ENCODE measurements around the gene ZRANB1.

Gene ZRANB1

DNA sequence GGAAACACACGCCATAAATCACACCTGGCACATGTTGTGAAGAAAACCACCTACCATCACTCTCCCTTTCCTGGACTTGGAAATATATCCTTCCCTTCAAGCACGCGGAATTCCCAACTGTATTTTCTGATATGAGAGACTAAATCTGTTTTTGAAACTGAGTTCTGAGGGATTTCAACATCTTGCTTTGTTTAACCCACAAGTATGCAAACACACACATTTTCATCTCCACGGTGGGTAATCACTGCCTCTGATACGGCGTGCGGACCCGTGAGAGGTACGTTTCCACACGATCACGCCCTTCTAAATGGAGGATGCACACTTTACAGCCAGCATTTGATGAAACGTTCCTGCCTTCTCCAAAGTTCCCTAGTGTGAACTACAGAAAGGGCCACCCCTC lies 83.4 kb downstream of the ZRANB1 start:
- Histone ChIP-seq H3K4me1 (ENCODE audit: control insufficient read depth in 1 of 2, insufficient read depth in 1 of 2, low read depth in 1 of 2, low read length in 1 of 2) (peaks cover 7 to 14% of the 10 kb centered on the region in 2 experiments), H3K27ac (no peak overlapping the region), H3K27me3 (no peaks in the 10 kb centered on the region), H3K4me3 (ENCODE audit: low read depth in 1 of 2, low read length in 1 of 2) (no peak overlapping the region), H3K36me3 (peaks cover 49% of the 10 kb centered on the region), H3K9me3 (no peaks in the 10 kb centered on the region)
- TF ChIP-seq, protein P1, sequence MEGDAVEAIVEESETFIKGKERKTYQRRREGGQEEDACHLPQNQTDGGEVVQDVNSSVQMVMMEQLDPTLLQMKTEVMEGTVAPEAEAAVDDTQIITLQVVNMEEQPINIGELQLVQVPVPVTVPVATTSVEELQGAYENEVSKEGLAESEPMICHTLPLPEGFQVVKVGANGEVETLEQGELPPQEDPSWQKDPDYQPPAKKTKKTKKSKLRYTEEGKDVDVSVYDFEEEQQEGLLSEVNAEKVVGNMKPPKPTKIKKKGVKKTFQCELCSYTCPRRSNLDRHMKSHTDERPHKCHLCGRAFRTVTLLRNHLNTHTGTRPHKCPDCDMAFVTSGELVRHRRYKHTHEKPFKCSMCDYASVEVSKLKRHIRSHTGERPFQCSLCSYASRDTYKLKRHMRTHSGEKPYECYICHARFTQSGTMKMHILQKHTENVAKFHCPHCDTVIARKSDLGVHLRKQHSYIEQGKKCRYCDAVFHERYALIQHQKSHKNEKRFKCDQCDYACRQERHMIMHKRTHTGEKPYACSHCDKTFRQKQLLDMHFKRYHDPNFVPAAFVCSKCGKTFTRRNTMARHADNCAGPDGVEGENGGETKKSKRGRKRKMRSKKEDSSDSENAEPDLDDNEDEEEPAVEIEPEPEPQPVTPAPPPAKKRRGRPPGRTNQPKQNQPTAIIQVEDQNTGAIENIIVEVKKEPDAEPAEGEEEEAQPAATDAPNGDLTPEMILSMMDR (IDR thresholded peaks at IDR 0.05), result no peak

DNA sequence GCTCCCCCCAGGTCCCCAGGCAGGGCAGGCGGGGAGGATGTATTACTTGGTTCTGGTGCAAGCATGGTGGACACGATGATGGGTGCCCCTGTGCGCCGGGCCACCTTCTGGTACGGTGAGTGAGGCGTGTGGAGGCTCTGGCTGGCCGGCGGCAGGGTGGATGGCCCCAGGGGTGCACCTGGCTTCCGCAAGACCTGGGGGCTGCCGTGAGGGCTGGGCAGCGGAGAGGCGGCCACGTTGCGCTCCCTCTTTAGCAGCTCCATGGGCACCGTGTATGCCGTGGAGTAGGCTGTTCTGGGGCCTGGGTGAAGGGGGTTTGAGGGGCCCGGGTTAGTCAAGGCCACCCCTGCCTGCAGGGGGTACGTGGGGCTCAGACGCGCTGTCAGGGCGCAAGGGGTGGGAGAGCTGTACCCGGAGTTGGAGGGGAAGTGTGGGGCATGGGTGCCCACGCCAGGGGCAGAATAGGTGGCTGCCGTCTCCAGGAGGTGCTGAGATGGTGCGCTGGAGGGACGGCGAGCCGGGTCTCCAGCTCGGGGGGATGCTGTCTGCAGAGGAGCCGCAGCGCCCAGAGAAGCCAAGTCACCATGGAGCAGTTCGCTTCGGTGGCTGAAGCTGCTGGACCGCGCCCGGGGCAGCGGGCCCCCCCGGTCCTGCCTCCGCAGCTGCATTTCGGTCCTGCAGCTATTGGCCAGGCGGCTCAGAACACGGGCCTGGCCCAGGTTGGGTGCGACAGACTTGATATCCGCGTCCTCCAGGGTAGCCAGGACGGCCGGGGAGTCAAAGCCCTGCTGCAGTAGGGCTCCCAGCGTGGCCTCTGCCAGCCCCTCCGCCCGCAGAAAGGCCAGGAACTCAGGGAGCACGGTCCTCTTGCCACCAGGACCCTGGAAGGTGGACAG lies 84.4 kb downstream of the ZRANB1 start:
- peaks cover 7 to 14% of the 10 kb centered on the region in 2 experiments for H3K4me1 ChIP-seq (ENCODE audit: control insufficient read depth in 1 of 2, insufficient read depth in 1 of 2, low read depth in 1 of 2, low read length in 1 of 2)
- TF ChIP-seq, protein P1 (IDR thresholded peaks at IDR 0.05), result no peak
- no peak overlapping the region for H3K4me3 ChIP-seq (ENCODE audit: low read depth in 1 of 2, low read length in 1 of 2)
- peaks cover 53% of the 10 kb centered on the region for H3K36me3 ChIP-seq
- H3K9me3 ChIP-seq, result no peaks in the 10 kb centered on the region
- H3K27me3 ChIP-seq, result no peaks in the 10 kb centered on the region
- H3K27ac ChIP-seq, result no peak overlapping the region

DNA sequence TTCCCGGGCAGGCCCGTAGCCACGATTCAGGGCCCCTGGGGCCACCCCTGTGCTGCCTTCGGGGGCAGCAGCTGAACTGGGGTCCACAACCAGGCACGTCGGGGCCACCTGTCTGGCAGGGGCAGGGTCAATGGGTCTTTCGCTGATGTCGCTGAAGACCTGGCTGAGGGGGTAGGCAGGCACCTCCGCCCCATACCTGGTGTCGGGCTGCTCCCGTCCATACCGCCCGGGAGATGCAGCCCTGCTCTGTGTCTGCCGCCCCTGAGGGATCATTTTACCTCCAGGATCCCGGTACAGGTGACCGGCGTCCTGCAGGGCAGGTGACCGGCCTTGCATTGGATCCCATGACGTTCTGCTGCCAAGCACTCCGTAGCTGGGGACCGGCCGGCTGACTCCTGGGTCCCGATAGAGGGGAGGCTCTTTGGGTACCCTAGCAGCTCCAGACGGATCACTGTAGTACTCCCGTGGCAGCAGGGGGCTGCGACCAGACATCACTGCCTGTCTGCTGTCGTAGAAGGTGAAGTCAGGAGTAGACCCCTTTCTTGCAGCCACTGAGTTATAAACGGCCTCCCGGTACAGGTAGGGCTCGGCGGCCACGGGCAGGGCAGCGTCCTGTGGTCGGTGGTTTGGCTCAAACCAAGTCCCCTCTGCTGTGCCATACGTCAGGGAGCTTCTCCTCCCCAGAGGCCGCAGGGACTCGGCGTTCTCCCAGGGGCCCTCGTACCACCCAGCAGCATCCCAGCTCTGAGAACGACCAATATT lies 85.2 kb downstream of the ZRANB1 start:
- no peaks in the 10 kb centered on the region for H3K9me3 ChIP-seq
- H3K4me1 ChIP-seq (ENCODE audit: control insufficient read depth in 1 of 2, insufficient read depth in 1 of 2, low read depth in 1 of 2, low read length in 1 of 2), result peaks cover 5 to 10% of the 10 kb centered on the region in 2 experiments
- H3K27ac ChIP-seq, result no peak overlapping the region
- peaks cover 53% of the 10 kb centered on the region for H3K36me3 ChIP-seq
- TF ChIP-seq, protein P1 (IDR thresholded peaks at IDR 0.05), result no peak
- H3K4me3 ChIP-seq (ENCODE audit: low read depth in 1 of 2, low read length in 1 of 2), result no peak overlapping the region
- no peaks in the 10 kb centered on the region for H3K27me3 ChIP-seq

DNA sequence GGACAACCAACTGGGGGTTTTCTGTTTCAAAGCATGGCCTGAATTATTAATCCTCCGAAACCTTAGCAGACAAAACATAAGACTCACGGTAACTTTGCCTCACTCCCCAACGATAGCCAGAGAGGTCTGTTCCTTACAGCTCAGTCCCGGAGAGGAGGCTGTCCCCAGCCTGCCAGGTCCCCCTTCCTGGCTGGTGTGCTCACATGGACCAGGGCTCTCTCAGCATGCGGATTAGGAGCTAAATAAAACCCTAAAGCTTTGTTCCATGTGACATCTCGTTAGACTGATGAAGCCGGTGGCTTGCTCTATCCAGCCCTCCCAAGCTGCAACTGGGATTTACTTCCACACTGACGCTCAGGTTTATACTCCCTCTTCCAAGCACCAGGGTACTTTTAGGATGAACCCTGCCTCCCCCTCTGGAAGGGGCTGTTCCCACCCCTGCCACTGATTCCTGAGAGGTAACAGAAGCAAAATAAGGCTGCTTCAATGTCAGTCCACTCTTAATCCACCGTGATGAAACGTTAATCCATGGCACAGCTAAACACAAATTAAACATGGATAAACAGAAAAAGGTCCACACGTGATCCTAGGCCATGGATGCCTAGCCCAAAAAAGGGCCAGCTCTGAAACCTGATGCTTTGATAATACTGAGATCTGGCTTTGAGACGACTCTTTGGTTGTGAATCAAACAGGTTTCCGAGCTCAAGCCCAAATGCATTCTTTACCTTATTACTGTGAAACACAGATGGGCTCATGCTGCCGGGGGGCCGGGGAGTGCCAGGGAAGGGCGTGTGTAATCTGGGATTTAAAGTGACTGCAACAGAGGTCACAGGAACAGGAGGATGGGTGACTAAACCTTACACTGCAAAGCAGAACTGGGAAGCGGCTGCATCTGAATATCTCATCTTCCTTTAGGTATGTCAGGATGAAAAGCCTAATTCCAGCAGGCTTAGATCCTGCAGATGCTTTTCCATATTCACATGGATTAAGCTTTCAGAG lies 86.2 kb downstream of the ZRANB1 start:
- H3K27ac ChIP-seq, result no peak overlapping the region
- H3K27me3 ChIP-seq, result no peaks in the 10 kb centered on the region
- no peaks in the 10 kb centered on the region for H3K4me1 ChIP-seq (ENCODE audit: control insufficient read depth in 1 of 2, insufficient read depth in 1 of 2, low read depth in 1 of 2, low read length in 1 of 2)
- peaks cover 54% of the 10 kb centered on the region for H3K36me3 ChIP-seq
- no peak overlapping the region for H3K4me3 ChIP-seq (ENCODE audit: low read depth in 1 of 2, low read length in 1 of 2)
- TF ChIP-seq, protein P1 (IDR thresholded peaks at IDR 0.05), result no peak
- H3K9me3 ChIP-seq, result no peaks in the 10 kb centered on the region
